CD1c-positive myeloid dendritic cell (primary cell): ENCODE measurements around the gene NR3C2.

Experiments
- DNase-seq: peaks from one replicate; pipeline ENCODE4 v3.0.0-alpha.2; 2016; ENCODE audit errors: extremely low spot score

The NR3C2 gene

DNA sequence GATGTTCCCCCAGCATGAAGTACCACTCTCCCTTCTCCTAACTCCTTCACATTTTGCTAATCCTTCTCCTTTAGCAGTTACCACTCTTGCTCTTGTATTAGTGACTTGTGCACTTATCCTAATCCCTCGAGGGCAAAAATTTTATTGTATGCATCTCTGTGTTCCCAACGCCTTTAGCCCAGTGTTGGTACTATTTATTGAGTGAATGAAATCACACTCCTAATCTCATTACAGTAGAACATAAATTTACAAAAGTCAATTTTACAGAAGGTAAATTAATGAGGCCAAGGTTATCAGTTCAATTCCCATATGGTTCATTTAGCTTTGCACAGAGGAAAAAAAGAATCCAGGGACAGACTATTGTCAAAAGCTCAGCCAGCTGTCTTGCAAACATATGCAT lies 178.4 kb downstream of the NR3C2 start:
- DNase-seq, result no peak

DNA sequence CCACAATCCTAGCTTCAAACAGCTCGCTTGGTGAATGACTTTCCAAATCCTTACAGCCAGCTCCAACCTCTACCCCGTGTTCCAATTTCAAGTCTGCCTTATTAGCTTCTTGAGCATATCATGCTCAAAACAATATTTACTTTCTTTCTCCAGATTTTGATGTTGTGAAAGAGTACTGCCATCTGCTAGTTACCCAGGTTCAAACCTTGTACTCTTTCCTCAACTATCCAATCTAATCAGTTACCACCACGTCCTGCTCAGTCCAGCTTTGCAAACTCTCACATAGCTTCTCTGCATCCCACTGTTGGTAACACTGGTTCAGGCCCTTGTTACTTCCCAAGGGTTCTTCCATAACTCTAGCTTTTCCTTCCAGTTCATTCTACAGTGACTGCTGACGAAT lies 179.1 kb downstream of the NR3C2 start:
- DNase-seq, result no peak

DNA sequence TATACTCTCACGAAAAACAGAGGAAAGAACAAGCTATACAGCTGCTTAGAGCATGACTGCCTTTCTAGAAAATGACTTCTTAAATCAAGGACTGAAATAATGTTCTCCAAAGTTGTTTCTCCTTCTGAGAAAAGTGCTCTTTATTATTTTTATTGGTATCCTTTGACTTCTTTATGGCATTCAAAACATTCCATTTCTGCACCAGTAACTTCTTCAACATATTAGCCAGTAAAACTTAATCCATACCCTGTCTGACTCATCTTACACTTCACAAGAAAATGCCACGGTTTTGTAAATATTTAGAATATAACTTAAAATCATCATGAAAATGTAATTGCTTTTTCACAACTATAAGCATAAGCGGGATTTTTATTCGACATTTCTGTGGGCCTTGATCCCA lies 180.4 kb downstream of the NR3C2 start:
- DNase-seq, result no peak

DNA sequence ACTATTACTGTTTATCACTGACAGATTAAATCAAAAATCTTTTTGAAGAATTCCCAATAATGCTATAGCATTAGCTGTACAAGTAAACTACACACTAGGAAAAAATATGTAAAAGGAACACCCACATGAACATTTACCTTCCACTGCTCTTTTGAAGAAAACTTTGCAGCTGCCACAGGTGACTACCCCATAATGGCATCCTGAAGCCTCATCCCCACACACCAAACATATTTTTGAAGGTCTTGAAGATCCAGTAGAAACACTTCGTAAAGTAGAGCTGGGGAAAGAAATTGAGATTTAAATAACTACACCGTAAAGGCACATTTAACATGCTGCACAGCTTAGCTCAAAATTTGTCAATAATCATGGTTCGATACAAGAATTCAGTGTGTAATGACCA lies 182.4 kb downstream of the NR3C2 start:
- DNase-seq, result no peak

DNA sequence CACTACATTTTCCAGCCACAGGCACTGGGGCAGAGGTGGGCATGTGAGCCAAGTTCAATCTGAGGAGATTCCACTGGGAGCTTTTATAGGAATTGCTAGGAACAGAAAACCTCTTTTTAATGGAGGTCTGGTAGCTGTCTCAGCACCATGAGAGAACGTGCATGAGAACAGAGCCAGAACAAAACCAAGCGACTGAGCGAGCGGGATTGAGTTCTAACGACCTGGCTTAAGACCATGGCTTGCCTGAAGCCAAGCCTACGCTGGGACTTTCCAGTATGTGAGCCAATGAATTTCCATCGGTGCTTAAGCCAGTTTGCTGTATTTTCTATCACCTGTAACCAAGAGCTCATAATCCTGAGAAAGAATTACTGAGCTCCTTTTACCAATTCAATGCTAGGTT lies 183.7 kb downstream of the NR3C2 start:
- no peak for DNase-seq

DNA sequence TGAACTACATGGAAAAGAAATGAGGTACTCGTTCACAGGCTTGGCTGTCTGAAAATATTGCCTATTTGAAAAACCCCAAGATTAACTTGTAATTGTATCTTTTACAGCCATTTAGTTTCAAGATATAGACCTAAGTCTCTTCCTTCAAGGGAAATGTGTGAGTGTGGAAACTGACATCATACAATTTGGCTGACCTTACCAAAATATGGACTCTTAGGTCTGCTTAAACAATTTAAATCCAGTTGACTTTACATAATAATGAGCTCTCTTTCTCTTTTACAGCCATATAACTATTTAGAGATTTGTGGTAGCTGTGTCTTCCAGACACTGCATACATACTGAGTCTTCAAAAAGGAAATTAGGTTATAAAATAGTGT lies 186.9 kb downstream of the NR3C2 start:
- DNase-seq, result no peak

DNA sequence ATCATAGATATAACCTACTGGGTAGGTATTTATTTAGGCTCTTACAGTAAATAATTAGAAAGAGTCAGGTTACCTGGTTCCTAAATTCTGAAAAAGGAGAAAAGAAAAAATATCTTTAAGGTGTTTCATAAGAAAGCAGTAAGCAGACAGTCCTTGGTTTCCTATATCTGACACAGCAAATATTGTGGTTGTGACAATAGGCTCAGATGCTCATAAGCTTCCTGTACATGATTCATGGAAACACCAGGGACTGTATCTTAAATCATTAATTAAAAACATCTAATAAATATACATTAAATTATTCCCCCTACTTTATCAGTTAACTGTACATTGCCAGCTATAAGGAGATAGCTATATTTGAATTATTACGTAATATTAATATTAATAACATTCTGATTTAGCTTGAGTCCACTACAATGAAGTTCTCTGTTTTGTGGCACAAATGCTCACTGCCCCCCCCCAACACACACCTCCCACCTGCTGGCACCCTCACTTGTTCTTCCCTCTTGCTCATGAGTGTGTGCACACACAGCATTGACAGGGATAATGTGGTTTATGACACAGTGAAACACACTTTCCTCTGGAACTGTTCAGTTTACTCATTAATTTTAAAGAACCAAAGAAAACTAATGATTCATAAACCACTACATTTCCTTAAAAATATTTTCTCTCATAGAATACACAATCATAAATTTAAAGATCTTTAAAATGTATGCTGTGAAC lies 187.4 kb downstream of the NR3C2 start:
- DNase-seq, result no peak

DNA sequence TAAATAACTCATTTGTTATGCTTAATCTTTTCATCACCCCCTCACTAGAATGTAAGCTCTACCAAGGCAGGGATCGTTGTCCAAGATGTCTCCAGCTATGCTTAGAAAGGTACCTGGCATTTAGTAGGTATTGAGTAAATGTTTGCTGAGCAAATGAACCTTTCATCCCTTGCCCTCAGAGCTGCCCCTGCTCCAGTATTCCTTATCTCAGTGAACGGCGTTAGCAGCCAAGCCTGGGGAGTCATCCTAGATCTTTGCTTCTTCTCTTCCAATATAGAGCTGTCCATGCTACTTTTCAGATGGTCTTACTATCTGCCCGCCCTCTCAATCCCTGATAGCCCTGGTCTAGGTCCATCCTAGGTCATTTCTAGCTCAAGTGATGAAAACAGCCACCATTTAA lies 188.4 kb downstream of the NR3C2 start:
- DNase-seq, result no peak

DNA sequence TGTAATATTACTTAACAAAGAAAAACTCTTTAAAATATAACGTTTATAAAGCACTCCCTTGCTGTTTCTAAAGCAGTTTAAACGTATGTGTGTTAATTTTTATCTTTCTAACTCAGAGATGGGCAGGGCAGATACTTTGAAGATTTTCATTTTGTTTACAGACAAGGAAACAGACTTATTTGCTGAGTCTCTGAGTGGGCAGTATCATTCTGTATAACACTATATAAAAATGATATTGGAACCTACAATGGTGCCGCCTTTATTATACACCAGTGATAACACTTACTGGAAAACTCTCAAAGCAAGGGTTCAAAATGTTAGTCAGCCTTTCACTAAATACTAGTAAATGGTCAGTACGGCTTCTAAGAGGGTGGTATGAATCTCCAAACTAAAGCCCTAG lies 193.4 kb downstream of the NR3C2 start:
- DNase-seq, result no peak

DNA sequence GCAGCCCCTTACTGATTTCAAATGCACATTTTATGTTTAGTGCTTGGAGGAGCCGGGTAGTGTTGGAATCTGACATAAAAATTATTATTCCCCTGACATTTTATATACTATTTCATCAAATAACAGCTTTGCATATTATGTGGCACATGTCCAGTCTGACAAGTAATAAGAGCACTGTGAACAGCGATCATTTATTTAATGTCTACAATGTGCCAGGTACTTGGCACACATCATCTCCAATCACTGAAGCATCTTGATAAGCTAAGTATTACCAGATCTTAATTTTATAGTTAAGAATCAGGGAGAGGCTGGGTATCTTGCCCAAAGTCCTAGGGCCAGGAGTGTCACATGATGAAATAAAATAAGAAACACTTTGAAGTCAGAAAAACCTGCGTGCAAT lies 197.2 kb downstream of the NR3C2 start:
- DNase-seq, result no peak

DNA sequence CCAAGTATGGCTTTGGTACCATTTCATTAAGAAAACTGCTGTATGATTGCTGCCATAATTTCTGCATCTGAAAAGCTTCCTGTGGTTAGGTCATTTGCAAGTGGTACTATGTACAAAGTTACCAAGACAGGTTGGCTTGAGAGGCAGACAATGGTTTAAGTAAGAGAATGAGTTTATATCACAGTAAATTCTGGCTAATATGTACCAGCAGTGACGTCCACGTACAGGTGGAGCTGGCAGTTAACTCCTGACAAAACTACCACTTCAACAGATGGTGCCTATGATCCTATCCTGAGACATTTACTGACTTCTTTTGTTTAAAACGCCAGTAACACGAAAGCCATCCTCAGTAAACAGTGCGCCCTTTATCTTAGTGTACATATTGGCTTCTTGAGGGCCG lies 198.4 kb downstream of the NR3C2 start:
- DNase-seq, result no peak

DNA sequence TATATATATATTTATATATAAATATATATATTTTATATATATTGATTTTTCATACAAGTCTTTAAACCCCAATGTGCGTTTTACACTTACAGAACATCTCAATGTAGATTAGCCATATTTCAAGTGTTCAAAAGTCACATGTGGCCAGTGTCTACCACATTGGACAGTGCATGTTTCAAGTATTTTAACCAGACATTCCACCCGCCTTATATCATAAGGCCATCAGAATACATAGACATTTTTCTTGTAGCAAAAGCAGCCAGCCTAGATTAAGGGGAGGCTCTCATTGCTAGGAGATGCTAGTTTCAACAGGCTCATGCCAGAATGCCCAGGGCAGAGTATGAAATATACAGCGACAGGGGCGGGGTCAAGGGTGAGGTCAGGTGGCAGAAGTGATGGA lies 202.0 kb downstream of the NR3C2 start:
- DNase-seq, result no peak

DNA sequence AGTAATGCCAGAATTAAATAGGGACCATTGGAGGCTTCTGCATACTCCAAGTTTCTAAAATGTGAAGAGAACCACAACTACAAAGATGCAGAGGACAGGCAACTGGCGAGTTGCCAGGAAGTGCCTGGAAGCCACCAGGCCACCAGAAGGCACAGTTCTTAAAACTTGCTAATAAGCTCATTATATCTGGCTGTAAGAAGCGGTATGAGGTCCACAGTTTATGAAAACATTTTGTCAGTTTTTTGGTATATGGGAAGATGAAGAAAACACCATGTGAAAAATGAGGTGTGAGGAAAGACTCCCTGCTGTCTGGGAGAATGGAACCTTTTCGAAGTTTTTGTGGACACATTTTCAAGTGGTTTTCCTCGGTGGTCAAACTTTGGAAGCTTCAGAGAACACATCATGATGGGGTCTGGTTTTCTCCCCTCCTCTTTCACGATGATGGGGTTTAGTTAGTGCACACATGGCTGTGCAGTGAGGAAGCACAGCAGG lies 202.7 kb downstream of the NR3C2 start:
- DNase-seq, result no peak

DNA sequence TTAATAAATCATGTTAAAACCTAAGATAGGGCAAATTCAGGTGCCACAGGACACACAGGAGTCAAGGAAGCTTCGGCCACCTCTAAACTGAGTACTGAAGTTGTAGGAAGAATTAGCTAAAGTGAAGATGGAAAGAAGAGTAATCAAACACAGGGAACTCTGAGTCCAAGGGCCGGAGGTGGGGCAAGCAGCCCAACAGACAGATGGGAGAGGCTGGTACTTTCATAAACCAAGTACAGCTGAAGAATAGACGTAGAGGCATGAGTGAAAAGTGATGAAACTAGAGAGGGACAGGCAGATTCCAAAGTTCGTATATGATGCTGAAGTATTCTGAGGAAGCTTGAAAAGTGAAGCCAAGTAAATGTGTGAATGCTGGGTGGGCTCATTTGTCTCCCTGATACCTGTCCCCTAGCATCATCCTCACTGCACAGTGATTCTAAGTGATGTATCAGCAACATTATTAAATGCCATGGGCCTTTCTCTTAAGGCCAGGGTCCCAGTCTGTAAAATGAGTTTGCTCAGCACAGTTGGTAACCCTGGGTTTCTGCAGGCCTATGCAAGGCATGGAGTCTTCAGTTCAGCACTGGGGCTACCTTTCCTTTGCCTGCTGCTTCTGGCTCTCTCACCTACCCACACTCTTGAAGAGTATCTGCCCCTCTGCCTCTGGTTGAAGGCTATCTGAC lies 203.3 kb downstream of the NR3C2 start:
- DNase-seq, result no peak

DNA sequence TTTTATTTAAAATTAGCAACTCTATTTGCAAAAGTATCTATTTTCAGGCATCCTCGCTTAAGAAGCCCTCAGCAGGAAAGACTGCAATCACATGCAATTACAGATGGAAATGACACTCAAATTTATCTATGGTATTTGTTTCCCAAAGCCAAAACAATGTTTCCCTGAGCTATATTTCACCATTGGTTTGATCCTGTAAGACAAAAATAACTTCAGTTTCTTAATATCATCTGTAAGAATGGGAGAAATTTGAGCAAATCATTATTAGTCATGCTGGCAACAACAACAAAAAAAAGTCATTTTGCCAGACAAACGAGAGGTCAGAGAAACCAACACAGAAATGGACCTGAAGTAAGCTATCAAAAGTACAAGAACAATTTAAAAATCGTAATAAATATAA lies 204.1 kb downstream of the NR3C2 start:
- no peak for DNase-seq

DNA sequence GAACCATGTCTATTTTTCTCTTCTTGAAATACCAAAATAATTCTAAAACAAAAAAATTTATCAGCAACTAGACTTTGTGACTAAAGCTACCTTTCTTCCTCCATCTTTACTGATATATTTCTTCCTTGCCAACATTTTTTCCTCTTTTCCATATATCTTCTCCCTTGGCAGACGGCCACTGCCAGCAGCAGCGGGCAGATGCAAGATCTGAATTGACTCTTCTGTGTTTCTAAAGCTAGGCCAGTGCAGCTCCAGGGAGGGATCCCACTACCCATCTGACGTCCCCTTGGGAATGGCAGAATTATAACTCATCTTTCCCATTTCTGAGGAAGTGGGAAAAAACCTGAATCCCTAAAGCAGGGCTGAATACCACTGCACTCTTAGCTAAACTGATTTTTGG lies 206.4 kb downstream of the NR3C2 start:
- no peak for DNase-seq

DNA sequence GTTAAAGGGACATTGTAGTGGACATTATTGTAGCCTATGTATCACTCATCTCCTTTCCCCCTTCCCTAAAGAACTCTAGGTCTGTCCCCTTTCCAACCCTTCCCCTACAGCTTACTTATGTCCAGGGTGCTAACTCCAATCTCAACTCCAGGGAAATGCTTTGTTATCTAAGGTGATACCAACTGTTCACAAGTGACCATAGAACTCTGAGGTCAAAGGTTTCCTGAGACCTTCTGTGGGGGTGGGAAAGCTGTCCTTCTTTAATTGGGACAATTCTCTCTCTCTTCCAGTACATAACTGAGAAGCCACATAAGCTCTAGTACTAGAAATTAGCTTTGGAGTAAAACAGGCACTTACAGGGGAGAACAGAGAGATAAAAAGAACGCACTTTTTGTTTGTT lies 212.4 kb downstream of the NR3C2 start:
- no peak for DNase-seq

DNA sequence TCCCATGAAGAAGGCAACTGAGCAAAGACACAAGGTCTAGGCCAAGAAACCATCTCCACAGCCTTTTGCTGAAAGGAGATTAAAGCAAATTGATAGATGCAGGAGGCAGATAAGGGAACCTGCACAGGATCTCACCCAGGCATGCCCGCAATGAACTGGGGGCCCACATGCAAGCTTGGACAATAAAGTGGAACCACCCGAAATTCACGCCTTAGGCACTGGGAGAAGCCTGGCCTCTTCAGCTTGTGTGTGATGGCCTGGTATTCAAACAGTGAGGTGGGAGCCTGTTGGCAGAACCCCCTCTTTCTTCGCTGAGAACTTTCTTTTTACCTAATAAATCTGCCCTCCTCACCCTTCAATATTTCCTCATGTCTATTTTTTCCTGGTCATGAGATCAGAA lies 213.2 kb downstream of the NR3C2 start:
- no peak for DNase-seq

DNA sequence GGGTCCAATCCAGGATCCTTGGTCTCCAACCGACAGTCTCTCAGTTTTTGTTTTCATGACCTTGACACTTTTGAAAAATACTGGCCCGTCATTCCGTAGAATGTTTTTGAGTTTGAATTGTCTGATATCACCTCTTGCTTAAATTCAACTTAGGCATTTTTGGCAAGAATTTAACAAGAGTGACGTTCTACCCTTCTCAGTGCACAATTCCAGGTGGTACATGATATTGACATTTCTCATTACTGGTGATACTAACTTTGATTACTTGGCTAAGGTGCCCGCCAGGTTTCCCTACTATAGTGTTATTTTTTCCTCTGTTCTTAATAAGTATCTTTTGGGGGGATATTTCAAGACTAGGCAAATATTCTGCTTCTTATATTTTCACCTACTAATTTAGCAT lies 215.1 kb downstream of the NR3C2 start:
- DNase-seq, result no peak

DNA sequence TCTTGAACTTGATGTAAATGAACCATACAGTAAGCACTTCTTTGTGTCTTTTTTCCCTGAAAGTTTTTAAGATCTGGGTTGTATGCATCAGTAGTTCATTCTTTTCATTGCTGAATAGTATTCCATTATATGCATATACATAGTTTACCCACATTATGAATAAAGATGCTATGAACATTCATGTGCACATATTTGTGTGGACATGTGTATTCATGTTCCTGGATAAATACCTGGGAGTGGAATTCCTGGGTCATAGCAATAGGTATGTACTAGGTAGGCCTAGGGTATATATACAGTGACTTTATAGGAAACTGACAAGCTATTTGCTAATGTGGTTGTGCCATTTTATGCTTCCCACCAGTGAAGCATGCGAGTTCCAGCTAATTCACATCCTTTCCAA lies 215.9 kb downstream of the NR3C2 start:
- no peak for DNase-seq

DNA sequence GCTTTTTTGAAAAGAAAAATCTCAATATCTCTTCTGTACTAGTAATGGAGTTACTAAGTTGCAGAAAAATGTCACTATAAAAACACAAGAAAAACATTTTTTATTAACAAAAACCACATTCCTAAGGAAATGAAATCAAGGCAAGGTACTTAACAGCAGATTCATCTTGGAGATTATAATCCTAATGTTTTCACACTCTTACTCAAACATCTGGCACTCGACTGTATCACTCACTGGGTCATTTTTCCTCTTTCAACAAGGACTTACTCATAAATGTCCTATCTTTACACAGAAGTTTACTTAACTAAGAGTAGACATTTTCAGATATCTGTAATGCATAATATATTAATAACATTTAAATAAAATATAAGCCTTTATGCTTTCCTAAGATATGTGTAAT lies 216.6 kb downstream of the NR3C2 start:
- DNase-seq, result no peak

DNA sequence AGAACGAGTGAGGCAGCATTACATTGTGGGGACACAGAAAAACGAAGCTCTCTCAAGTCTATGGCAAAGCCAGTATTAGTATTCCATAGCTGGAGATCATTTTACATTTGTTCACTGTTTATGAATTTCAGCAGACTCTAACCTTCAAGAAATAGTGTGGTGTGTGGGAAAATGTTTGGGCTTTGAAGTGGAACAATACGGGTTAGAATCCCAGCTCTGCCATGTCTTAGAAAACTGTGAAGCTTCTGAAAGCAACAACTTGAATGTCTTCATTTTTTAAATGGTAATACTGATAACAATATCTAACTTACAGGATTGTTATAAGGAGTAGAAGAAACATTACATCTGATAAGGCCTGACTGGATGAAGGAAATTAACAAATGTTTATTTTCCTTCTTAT lies 217.7 kb downstream of the NR3C2 start:
- no peak for DNase-seq

DNA sequence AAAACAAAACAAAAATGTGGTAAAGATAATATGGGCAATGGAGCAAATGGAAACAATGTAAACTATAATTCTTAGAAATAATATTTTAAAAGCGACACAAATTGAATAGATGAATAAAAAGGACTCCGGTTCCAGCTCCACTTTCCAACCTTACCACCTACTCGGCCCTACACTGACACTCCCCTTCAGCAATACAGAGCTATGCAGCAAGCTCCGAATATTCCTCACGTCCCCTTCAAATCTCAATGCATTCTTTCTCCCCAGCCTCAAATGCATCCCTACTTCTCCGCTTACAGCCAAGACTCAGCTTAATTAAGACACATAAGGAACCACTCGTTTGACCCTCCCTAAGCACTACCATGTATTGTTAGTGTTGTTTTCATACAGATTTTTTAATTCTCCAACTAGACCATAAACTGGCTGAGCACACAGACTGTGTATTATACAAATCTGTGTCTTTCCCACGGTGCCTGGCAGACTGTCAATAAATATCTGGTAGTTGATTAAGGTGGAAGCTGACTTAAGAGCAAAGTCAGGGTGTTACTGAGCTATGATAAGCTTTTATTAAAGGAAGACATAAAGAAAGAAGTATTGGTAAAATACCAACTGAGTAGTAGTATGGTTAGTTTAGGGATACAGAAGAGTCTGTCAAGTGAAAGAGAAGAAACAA lies 219.1 kb downstream of the NR3C2 start:
- no peak for DNase-seq
